SH-SY5Y (cell line): ENCODE results near the gene NABP1.

Experiments used
- GATA2 ChIP-seq: IDR thresholded peaks from 2 replicates; pipeline ENCODE4 v1.6.1; 2011; ENCODE audit warnings: mild to moderate bottlenecking, low read depth, low read length
- GATA3 ChIP-seq: IDR thresholded peaks from 2 replicates; pipeline ENCODE4 v1.6.1; 2011; ENCODE audit warnings: low read depth, mild to moderate bottlenecking, low read length, moderate library complexity

NABP1 gene

GRCh38 chr2:191664823-191665677 lies 12.9 kb upstream of the NABP1 start:
- TF ChIP-seq GATA2 (no peak), GATA3 (no peak)

- TF ChIP-seq GATA2 (no peak), GATA3 (no peak)
Observed at GRCh38 chr2:191666226-191666625, 11.7 kb upstream of the NABP1 start.

GRCh38 chr2:191666732-191667131 lies 11.2 kb upstream of the NABP1 start:
- TF ChIP-seq GATA3 = no peak
- no peak for TF ChIP-seq GATA2

- no peak for TF ChIP-seq GATA2
- no peak for TF ChIP-seq GATA3
Observed at GRCh38 chr2:191670076-191670475, 7.9 kb upstream of the NABP1 start.

- TF ChIP-seq GATA2 = no peak
- TF ChIP-seq GATA3 = no peak
Observed at GRCh38 chr2:191670787-191671186, 7.1 kb upstream of the NABP1 start.

- TF ChIP-seq GATA2 = no peak
- no peak for TF ChIP-seq GATA3
Observed at GRCh38 chr2:191675807-191676721, 1.9 kb upstream of the NABP1 start.

GRCh38 chr2:191676790-191677645 lies 918 bp upstream of the NABP1 start:
- no peak for TF ChIP-seq GATA3
- no peak for TF ChIP-seq GATA2

- no peak for TF ChIP-seq GATA2
- TF ChIP-seq GATA3 = no peak
Observed at GRCh38 chr2:191678437-191679100, 633 bp downstream of the NABP1 start.

GRCh38 chr2:191679818-191680600 lies 2.1 kb downstream of the NABP1 start:
- TF ChIP-seq GATA3 (no peak), GATA2 (no peak)

GRCh38 chr2:191680639-191681038 lies 2.7 kb downstream of the NABP1 start:
- TF ChIP-seq GATA2 (no peak), GATA3 (no peak)

- no peak for TF ChIP-seq GATA2
Observed at GRCh38 chr2:191682126-191682525, 4.2 kb downstream of the NABP1 start.

GRCh38 chr2:191686066-191686465 lies 8.1 kb downstream of the NABP1 start:
- no peak for TF ChIP-seq GATA3
- no peak for TF ChIP-seq GATA2

- TF ChIP-seq GATA3 (no peak), GATA2 (no peak)
Observed at GRCh38 chr2:191686729-191687128, 8.8 kb downstream of the NABP1 start.
